Inflammatory macrophage treated with lipopolysaccharide for 1 hour (primary cell): ENCODE data around the gene DLL4.

Experiments
- DNase-seq, 2 donors: peaks; one replicate each; pipeline ENCODE4 v3.0.0-alpha.2; 2020 to 2022

The DLL4 gene

GRCh38 chr15:40928821-40929659 lies at the start of gene DLL4:
TSS of gene DLL4 (plus strand) at chr15:40929340. CDS start at chr15:40929669, 329 bp downstream.
- no peak for DNase-seq

- no peak for DNase-seq
These were observed 49.5 kb upstream of the DLL4 start for GRCh38 chr15:40879609-40880008.

GRCh38 chr15:40881351-40881750 lies 47.8 kb upstream of the DLL4 start:
- no peak for DNase-seq

GRCh38 chr15:40886586-40886985 lies 42.6 kb upstream of the DLL4 start:
- no peak for DNase-seq

- DNase-seq: no peak
These were observed 40.0 kb upstream of the DLL4 start for GRCh38 chr15:40889112-40889511.

GRCh38 chr15:40891138-40891537 lies 38.0 kb upstream of the DLL4 start:
- no peak for DNase-seq

- peak; percentile 31 to 69 for DNase-seq
These were observed 37.2 kb upstream of the DLL4 start for GRCh38 chr15:40891810-40892446.

- DNase-seq: no peak
These were observed 36.6 kb upstream of the DLL4 start for GRCh38 chr15:40892447-40893012.

GRCh38 chr15:40893019-40893670 lies 36.0 kb upstream of the DLL4 start:
- peak; percentile 35 to 47 for DNase-seq

GRCh38 chr15:40893733-40894680 lies 35.1 kb upstream of the DLL4 start, which contains the start of gene VPS18:
TSS of gene VPS18 (plus strand) at chr15:40894450. CDS start at chr15:40894769, 319 bp downstream.
- peak; percentile 96 to 100 for DNase-seq

- DNase-seq: peak; percentile 80
These were observed 34.3 kb upstream of the DLL4 start for GRCh38 chr15:40894681-40895448.

GRCh38 chr15:40899536-40900207 lies 29.5 kb upstream of the DLL4 start:
- DNase-seq: no peak

- DNase-seq: no peak
These were observed 28.7 kb upstream of the DLL4 start for GRCh38 chr15:40900256-40901052.

- DNase-seq: no peak
These were observed 28.1 kb upstream of the DLL4 start for GRCh38 chr15:40901053-40901443.

- DNase-seq: peak; percentile 72
These were observed 26.3 kb upstream of the DLL4 start for GRCh38 chr15:40902605-40903561.

- DNase-seq: no peak
These were observed 24.5 kb upstream of the DLL4 start for GRCh38 chr15:40904552-40905201.

GRCh38 chr15:40906091-40906990 lies 22.8 kb upstream of the DLL4 start:
- peak; percentile 42 to 43 for DNase-seq
